HG03103 (cell line): ENCODE results near the gene CDC42BPB.

Experiments used
- ATAC-seq: cut with Tn5 transposase; IDR thresholded peaks from one replicate; pipeline ENCODE4 v1.9.1; 2021; ENCODE audit warnings: low read depth; ENCODE audit not compliant: unreplicated experiment

Gene CDC42BPB

DNA sequence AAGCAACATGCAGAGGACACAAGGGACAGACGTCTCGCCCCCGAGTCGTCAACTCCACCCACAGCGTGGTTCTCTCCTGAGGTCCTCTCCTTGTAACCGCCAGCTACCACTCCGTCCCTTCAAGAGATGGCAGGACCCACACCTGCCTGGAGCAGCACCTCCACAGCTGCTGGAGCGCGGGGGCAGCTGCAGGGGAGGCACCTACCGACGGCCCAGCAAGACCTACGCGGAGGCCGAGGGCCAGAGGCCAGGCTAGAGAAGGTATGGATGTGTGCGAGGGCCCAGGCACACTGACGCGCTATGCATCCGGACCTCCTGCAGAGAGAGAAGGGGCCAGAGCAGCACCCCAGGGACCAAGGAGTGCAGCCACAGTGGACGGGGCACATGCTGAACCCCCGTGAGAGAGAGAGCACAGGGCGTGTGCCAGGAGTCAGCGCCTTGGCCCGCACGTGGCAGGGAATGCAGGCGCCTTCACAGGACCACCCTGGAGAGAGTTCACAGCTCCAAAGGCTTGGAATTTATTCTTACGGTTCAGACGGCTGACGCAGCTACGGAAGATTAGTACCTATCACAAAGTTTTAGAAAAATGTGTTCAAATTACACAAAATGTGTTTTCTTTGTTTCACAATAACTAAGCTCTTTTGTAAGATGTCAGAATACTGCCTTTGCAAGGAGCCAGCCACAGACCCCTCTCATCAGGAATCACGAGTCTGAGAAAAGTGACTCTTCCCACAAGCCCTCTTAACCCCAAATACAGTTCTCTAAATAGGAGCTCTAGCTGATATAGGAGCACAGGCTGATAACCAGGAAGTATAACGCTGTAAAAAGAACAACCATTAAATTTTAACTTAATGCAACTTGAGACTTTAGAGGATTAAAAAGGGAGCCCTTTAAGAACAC lies 36.8 kb downstream of the CDC42BPB start:
- no peak for ATAC-seq

DNA sequence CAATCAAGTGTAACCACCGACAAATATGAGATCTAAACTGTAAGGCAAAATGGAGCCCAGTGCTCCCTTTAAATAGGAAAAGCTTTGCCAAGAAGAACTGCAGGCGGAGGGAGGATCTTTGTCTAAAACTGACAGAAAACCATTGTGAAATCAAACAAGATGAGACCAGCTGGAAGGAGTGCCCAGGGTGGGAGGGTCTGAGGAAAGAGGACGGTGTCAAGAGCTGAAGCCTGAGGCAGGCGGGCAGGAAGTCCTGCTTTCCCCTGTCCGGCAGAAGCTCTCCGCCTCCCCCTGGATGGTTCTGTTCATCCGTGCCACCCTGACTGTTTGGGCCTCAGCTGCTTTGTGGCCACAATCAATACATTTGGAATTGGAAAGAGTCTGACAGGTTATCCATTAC lies 37.5 kb downstream of the CDC42BPB start:
- no peak for ATAC-seq

DNA sequence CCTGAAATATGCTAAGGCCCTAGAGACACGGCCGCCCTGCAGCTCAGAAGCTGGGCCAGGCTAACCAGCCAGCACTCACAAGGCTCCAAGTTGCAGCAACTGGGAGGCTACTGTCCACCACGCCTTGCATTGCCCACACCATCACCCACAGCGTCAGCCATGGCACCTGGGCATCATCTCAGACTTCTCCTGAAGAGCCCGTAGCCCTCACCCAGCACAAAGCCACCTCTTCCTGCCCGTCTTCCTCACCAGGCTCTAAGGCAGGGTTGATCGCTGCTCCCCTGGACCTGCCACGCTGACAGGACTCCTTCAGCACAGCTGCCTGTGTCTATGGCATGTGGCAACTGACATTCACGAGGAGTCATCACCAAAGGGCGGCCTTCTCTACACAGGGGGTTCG lies 38.1 kb downstream of the CDC42BPB start:
- ATAC-seq: no peak

DNA sequence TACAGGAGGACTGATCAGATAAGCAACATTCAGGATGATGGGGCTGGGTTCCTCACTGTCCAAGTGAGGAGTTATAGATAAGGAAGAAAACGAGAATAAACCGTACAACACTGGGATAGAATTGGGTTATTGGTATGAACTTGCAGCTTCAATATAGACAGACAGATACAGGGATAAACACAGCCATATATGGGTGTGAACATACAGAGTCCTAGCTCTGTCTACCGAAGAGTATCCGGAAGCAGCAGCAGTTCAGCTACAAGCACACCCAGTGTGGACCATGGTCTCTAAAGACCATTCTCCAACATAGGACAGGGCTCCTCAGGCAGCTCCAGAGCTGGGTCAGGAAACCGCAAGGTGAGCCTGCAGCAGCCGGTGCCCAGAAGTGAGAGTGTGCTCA lies 40.8 kb downstream of the CDC42BPB start:
- no peak for ATAC-seq

DNA sequence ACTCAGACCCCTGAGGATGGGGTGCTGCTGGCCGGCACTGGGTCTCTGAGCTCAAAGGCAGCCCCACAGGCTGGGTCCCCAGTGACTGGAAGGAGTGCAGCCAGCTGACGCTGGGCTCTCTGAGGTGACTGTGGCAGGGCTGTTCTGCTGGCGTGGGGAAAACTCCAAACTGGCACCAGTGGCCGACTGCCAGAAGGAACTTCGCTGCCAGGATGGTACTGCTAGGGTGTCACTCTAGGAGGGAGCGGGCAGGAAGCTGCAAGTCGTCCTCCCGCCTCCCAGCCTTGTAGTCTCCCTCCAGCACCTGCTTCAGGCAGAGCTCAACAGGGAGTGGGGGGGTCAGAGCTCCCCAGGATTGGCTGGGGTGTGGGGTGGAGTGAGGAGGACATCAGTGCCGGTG lies 41.3 kb downstream of the CDC42BPB start:
- no peak for ATAC-seq

DNA sequence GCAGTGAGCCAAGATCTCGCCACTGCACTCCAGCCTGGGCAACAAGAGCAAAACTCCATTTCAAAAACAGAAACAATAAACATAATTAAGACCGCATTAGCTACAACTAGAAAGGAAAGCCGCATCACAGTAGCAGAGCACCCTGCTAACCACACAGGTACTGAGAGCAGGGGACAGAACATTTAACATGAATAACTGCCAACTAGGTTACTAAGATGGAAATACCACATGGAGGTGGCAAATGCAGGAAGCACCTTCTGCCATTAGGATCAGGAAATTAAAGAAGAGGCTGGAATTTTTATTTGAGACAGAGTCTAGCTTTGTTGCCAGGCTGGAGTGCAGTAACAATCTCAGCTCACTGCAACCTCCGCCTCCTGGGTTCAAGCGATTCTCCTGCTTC lies 41.9 kb downstream of the CDC42BPB start:
- ATAC-seq: no peak

DNA sequence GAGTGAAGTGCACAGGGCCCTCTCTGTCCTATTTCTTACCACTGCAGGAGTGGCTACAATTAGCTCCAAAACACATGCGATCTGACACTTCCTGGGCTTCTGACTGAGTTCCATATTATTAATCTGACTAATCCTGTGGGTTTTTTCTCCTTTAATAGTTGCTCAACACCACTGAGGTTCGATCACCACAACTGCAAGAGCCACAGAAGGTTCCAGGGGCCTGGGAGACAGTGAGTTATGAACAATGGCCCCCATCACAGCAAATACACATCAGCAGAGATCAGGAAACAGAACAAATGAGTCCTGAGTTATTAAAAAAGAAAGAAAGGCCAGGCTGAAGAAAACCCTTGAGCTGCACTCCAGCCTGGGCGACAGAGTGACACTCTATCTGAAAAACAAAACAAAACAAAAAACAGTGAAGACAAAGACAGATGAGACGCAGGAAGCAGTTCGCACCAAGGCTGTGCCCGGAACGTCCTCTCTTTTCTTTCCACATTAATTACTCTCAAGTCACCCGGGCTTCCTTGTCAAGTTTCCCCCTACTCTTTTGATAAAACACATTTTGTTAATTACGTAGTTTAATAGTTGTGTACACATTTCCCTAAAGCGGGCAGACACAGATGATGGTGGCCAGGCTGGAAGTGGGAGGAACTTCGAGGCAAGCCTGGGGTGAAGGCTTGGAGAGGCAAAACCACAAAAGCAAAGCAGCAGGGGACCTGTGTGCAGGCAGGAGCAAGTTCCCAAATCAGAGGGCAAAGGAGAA lies 42.7 kb downstream of the CDC42BPB start:
- no peak for ATAC-seq

DNA sequence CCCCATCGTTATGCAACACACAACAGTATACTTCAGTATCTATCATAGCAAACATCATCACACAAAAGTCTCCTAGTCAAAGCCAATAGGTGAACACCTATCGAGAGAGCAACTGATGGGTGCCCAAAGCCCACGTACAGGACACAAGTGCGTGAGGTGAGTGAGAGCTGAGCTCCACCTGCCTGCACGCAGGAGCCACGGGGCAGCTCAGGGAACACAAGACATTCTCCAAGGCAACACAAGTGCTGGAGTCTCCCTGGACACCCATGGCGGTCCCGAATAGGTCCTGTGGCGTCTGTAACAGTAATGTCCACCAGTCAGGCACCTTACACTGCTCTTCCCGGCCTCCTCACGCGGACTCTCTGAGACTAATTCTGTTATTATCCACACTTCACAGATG lies 44.3 kb downstream of the CDC42BPB start:
- ATAC-seq: no peak

DNA sequence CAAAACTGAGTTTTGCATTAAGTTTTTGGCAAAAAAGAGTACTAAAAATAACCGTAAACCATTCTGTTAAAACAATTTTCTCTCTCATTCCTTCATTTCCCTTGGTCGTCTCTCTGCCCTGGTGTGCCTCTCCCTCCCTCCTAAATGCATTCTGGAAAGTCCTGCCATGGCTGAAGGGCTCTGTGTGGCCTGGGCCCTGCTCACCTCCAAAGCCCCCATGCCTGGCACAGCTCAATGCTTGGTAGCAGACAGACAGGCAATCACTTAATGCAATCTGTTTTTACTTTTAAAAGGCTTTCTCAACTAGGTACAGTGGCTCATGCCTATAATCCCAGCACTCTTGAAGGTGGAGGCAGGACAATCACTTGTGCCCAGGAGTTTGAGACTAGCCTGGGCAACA lies 47.8 kb downstream of the CDC42BPB start:
- no peak for ATAC-seq

DNA sequence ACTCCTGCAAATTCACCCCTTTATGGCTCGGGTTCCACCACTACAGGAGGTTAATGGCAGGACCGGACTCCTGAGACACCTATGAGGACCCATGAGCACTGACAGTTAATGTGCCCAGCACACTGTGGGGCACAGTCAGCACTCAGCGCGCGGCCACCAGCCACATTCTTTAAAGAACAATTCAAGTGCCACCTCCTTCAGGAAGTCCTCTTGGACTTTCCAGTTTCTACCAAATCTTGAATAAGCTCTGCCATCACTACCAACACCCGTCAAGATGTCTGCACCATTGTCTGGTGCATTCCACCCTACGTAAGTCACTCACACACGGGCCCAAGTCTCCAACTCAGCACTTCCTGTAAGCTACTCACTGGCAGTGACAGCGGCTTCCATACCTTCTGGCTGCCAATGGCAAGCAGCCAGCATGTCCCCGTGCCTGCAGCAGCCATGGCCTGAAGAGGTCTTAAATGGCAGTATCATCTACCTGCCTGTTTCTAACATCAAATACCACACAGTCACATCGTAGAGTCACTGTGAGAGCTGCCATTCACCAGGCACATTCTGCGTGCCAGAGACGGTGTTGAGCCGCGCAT lies 48.5 kb downstream of the CDC42BPB start:
- ATAC-seq: no peak

DNA sequence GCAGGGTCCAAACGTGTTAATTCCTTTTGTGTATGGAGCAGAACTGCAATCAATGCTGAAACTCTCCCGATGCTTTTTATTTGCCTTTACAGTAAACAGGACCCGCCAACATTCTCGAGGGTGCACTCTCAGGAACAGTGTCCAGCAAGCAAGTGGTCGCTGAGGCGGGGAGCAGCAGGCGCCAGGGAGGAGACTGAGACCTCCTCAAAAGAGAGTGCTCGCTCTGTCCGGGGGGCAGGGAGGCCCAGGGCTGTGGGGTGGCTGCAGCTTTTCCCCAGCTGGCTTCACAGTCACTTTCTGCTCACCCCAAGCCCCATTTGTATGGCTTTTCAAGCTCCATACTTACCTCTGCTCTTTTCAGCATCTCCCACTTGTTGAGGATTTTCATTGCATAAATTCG lies 49.2 kb downstream of the CDC42BPB start:
- no peak for ATAC-seq

DNA sequence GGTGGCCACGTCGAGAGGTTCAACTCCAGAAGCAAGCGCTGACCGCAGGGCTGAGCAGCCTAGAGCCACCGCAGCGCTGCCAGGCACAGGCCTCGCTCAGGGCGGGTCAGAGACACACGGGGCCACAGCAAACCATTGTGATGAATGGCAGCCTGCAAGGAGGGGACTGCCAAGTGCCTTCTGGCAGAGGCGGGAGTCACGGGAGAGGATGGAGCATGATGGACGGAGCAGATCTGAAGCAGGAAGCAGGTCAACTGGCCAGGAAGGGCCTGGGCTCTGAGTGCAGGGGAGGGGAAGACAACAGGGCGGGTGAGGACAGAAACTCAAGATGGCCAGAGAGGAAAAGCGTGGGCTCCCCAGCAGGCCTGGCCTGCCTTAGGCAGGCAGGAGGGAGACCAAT lies 49.8 kb downstream of the CDC42BPB start:
- no peak for ATAC-seq

DNA sequence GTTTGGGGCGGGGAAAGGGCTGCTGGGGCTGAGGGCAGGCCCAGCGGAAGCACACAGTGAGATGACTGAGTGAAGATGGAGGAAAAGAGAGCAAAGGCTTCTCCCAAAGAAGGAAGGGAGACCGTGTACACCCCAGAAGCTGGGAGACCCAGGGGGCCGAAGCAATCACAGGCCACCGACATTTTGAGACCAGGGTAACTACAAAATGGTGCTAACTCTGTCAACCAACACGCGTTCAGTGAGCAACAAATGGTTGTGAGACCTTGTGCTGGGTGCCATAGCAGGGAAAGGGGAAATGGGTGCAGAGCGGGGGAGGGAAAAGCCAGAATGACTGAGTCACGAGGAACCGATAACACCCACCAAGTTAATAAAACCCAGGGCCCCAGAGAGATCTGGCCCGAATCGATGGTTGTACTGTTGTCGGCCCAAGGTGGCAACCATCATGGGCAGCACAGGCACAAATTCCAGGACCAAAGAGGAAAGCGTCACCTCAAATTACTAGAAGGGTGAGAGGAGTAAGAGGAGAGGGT lies 50.3 kb downstream of the CDC42BPB start:
- no peak for ATAC-seq

DNA sequence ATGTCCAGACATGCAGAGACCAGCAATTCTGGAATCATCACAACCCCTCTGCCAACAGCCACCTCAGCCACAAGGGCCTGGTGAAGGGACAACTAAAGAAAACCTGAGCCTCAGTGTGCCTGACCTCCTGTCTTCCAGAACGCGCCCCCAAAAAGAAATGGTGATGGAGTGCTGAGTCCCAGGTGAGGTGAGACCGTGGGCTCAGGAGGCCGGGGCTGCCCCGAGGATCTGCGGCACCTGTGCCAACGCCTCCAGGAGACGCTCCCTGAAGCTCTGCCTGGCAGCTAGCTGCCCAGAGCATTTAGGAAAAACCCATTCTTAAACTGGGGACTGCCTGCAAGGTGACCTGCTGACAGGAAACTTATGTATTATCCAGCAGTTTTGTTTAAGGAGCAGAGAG lies 51.2 kb downstream of the CDC42BPB start:
- no peak for ATAC-seq

DNA sequence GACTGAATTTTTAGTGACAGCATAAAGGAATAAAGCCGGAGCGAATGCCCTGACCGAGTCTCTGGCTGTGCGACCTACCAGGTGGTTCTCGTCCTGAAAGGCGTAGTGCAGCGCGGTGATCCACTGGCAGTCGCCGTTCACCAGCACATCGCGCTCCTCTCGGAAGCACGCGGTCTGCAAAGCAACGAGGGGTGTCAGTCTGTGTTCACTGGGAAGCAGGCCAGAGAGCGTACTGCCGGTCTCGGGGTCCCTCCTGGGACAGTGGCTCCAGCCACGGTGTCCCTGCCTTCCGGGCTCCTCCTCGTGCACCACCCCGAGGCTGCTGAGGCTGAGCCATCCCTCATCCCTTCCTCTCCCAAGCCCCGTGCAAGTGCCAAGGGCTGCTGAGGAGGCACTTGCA lies 53.5 kb downstream of the CDC42BPB start:
- no peak for ATAC-seq

DNA sequence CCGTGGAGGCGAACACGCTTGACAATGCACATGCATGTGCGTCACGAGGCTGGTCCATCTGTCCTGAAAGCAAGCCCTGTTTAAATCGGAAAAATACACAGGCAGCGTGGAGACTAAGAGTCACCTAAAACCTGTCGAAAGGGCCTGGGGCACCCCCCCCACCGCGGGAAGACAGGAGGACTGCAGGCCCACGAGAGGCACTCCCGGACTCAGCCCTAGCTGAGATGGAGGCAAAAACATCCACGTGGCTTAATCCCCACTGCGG lies 54.1 kb downstream of the CDC42BPB start:
- no peak for ATAC-seq

DNA sequence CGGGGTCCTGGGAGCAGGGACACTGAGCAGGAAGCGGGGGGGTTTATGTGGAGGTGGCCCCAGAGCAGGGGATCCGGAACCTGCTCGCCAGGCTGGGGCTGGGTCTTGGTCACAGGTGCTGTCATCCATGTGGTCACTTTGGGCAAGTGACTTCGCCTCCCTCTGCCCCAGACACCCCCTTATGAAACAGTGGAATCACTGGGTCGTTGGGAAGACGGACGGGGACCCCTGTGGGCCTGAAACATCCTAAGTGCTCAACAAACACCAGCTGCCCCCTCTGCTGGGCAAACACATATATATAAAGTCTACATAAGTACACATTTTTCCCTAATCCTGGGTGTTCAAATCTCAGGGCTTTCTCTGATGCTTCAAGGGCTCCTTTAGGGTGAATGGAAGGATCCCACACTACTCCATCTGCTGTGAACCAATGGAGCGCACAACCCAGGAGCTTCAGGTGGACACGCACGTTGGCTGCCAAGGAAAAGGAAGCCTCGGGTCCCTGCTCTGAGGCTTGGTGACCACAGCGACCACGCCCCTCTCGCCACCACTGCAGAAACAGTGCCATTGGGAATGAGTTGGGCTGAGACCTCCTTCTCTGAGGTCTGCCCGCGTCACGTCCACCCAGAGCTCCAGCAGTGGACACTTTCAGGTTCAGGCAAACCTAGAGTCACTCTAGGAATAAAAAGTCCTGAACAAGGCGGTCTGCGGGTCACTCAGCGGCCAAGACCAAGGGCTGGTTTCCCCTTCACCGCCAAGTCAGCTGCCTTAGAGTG lies 54.6 kb downstream of the CDC42BPB start:
- ATAC-seq: no peak

DNA sequence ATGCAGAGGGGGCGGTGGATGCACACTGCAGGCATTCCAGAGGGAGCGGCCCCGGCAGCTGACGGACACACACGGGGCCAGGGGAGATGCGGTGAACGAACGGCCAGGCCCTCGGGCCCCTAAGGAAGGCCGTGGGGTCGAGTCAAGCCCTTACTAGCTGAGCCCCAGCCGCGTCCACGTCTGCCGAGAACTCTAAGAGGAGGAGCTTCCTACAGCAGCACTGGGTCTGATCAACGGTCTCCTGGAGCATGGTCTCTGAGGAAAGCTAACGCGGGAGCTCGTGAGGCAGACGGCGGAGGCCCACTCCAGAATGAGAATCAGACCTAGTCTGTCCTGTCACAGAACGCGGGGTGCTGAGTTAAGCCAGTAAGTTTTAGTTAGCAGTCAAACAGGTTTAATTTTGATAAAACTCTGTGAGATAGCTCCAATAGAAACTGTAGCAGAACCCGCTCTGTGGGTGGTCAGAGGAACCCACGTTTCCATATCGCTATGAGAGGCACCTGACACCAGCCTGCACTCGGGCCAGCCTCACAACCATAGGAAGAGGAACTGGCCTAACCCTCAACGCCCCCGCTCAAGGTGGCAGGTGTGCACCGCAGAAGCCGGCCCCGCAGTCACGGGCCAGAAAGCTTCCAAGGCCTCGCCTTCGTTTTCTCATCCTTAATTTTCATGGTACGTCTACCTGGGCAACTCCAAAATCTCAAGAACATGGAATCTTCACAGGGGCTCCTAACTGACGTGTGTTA lies 55.5 kb downstream of the CDC42BPB start:
- ATAC-seq: no peak

DNA sequence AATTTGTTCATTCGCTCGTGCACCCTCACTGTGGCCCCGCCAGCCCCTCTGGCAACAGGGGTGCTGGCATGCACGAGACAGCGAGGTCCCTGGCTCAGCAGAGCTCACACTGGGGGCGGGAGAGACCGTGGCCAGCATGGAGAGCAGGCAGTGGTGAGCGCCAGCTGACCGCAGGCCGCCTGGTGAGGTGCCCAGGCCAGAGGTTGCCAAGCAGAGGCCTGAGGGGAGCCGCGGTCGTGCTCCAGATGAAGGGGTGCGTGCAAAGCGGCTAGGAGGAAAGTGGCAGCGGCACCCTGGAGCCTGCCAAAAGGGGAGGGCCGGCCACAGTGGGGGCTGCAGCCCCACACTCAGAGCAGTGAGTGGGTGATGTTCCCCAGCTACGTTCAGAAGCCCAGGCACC lies 56.1 kb downstream of the CDC42BPB start:
- no peak for ATAC-seq

DNA sequence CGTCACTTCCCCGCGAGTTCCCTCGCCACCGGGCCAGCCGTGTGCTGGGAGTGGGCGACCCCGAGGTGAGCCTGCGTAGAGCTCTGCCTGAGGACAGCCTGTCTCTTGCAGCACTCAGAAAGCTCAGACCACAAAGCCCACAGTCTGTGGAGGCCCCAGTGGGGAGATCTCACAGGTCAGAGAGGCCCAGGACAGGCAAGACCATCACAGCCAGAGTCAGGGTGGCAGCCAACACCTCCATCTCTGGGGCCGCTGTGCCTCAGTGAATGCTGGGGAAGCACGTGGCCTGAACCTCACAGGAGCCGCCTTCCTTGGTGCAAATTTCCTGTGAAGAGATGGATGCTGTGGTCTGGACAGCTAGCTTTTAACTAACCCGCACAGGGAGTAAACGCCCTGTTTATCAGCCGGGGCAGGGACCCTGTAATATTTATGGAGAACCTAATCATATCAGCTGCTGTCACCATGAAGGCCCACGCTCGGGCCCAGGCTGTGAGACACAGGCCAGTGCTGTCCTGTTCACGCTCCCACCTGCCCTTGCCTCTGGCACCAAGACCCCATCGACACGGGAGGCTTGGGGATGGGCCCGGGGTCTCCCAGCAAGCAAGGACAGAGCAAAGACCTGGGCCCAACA lies 56.9 kb downstream of the CDC42BPB start:
- ATAC-seq: no peak
